ENCODE measurements around the gene ZNF750. TPM values are rescaled to one million over a fixed set of nuclear protein-coding genes. Genes with fewer than 3 reads are reported as not detected.

The ZNF750 gene
- total and polyA plus RNA-seq, 2 experiments from 2014 or later = 0.13 to 0.17 TPM

DNA sequence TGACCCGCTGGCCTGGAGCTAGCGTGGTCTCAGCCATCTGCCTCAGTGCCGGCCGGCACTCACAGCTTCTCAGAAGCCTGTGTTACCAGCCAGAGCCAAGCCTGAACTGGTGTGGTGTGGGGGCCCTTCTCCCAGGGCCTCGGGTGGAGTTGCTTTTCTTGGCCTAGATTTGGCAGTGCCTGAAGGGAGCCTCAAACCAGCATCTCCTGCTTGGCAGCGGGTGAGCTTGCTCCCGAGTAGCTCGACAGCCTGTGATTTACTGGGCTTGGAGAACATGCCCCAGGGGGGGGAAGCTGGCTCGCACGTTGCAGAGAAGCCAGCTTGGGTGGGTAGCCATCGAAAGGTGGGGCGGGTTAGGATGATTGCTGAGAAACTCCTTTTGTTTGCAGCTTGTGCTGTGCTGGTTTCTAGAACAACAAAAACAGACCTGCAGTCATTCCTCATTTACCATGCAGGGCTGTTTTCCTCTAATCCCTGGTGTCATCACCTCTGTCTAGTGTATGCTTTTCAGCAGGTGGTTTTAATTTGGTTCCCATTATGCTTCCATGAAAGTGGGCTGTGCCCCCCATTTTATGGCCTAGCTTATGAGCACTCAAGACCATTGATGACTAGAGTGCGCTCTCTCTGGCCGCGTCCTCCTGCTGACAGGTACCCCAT is 45.7 kb downstream of the ZNF750 start:
- H3K36me3 ChIP-seq (ENCODE audit: insufficient read depth) = 0 out of 2 replicates have a peak, but pooled peaks cover 6% of the 10 kb centered on the region
- Mint-ChIP-seq H3K27ac (no peak overlapping the region), H3K4me1 (peaks cover 3% of the 10 kb centered on the region; the same call in 2 of the 3 replicates), H3K9me3 (no peaks in the 10 kb centered on the region; the same call in 2 of the 3 replicates), H3K36me3 (ENCODE audit: low read depth) (peaks cover 34% of the 10 kb centered on the region), H3K4me3 (no peak overlapping the region), H3K27me3 (ENCODE audit: insufficient read depth, low read depth, poor library complexity) (peaks cover 7% of the 10 kb centered on the region)
- ATAC-seq = no peak
- no peak overlapping the region for H3K4me2 ChIP-seq
- no peak for TF ChIP-seq ZNF331 (CRISPR knock-in tag; IDR thresholded peaks at IDR 0.05; ENCODE audit: low read depth)
- TF ChIP-seq JUNB (IDR thresholded peaks at IDR 0.05; ENCODE audit: unreplicated experiment) = no peak
- TF ChIP-seq EZH2 (IDR thresholded peaks at IDR 0.05; ENCODE audit: low read depth, unreplicated experiment) = no peak
- no peak for TF ChIP-seq POLR2AphosphoS5 (IDR thresholded peaks at IDR 0.05; ENCODE audit: low read depth)
- no peak for TF ChIP-seq STAT1 (IDR thresholded peaks at IDR 0.05; ENCODE audit: unreplicated experiment)
- TF ChIP-seq NANOG (IDR thresholded peaks at IDR 0.05; ENCODE audit: borderline replicate concordance) = no peak
- TF ChIP-seq ZNF114 (CRISPR knock-in tag; IDR thresholded peaks at IDR 0.05) = no peak
- TF ChIP-seq EZH2phosphoT487 (IDR thresholded peaks at IDR 0.05; ENCODE audit: unreplicated experiment) = no peak
- TF ChIP-seq, protein P1, sequence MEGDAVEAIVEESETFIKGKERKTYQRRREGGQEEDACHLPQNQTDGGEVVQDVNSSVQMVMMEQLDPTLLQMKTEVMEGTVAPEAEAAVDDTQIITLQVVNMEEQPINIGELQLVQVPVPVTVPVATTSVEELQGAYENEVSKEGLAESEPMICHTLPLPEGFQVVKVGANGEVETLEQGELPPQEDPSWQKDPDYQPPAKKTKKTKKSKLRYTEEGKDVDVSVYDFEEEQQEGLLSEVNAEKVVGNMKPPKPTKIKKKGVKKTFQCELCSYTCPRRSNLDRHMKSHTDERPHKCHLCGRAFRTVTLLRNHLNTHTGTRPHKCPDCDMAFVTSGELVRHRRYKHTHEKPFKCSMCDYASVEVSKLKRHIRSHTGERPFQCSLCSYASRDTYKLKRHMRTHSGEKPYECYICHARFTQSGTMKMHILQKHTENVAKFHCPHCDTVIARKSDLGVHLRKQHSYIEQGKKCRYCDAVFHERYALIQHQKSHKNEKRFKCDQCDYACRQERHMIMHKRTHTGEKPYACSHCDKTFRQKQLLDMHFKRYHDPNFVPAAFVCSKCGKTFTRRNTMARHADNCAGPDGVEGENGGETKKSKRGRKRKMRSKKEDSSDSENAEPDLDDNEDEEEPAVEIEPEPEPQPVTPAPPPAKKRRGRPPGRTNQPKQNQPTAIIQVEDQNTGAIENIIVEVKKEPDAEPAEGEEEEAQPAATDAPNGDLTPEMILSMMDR (conservative IDR thresholded peaks at IDR 0.05; ENCODE audit: low read depth in 2 of 2) = no peak
- TF ChIP-seq, protein P2, sequence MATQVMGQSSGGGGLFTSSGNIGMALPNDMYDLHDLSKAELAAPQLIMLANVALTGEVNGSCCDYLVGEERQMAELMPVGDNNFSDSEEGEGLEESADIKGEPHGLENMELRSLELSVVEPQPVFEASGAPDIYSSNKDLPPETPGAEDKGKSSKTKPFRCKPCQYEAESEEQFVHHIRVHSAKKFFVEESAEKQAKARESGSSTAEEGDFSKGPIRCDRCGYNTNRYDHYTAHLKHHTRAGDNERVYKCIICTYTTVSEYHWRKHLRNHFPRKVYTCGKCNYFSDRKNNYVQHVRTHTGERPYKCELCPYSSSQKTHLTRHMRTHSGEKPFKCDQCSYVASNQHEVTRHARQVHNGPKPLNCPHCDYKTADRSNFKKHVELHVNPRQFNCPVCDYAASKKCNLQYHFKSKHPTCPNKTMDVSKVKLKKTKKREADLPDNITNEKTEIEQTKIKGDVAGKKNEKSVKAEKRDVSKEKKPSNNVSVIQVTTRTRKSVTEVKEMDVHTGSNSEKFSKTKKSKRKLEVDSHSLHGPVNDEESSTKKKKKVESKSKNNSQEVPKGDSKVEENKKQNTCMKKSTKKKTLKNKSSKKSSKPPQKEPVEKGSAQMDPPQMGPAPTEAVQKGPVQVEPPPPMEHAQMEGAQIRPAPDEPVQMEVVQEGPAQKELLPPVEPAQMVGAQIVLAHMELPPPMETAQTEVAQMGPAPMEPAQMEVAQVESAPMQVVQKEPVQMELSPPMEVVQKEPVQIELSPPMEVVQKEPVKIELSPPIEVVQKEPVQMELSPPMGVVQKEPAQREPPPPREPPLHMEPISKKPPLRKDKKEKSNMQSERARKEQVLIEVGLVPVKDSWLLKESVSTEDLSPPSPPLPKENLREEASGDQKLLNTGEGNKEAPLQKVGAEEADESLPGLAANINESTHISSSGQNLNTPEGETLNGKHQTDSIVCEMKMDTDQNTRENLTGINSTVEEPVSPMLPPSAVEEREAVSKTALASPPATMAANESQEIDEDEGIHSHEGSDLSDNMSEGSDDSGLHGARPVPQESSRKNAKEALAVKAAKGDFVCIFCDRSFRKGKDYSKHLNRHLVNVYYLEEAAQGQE (IDR thresholded peaks at IDR 0.05; ENCODE audit: unreplicated experiment) = no peak
- TF ChIP-seq, protein P3, sequence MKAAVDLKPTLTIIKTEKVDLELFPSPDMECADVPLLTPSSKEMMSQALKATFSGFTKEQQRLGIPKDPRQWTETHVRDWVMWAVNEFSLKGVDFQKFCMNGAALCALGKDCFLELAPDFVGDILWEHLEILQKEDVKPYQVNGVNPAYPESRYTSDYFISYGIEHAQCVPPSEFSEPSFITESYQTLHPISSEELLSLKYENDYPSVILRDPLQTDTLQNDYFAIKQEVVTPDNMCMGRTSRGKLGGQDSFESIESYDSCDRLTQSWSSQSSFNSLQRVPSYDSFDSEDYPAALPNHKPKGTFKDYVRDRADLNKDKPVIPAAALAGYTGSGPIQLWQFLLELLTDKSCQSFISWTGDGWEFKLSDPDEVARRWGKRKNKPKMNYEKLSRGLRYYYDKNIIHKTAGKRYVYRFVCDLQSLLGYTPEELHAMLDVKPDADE (IDR thresholded peaks at IDR 0.05) = no peak
- TF ChIP-seq CREB1 (CRISPR knock-in tag; IDR thresholded peaks at IDR 0.05; ENCODE audit: low read depth) = no peak
- TF ChIP-seq, protein P4, sequence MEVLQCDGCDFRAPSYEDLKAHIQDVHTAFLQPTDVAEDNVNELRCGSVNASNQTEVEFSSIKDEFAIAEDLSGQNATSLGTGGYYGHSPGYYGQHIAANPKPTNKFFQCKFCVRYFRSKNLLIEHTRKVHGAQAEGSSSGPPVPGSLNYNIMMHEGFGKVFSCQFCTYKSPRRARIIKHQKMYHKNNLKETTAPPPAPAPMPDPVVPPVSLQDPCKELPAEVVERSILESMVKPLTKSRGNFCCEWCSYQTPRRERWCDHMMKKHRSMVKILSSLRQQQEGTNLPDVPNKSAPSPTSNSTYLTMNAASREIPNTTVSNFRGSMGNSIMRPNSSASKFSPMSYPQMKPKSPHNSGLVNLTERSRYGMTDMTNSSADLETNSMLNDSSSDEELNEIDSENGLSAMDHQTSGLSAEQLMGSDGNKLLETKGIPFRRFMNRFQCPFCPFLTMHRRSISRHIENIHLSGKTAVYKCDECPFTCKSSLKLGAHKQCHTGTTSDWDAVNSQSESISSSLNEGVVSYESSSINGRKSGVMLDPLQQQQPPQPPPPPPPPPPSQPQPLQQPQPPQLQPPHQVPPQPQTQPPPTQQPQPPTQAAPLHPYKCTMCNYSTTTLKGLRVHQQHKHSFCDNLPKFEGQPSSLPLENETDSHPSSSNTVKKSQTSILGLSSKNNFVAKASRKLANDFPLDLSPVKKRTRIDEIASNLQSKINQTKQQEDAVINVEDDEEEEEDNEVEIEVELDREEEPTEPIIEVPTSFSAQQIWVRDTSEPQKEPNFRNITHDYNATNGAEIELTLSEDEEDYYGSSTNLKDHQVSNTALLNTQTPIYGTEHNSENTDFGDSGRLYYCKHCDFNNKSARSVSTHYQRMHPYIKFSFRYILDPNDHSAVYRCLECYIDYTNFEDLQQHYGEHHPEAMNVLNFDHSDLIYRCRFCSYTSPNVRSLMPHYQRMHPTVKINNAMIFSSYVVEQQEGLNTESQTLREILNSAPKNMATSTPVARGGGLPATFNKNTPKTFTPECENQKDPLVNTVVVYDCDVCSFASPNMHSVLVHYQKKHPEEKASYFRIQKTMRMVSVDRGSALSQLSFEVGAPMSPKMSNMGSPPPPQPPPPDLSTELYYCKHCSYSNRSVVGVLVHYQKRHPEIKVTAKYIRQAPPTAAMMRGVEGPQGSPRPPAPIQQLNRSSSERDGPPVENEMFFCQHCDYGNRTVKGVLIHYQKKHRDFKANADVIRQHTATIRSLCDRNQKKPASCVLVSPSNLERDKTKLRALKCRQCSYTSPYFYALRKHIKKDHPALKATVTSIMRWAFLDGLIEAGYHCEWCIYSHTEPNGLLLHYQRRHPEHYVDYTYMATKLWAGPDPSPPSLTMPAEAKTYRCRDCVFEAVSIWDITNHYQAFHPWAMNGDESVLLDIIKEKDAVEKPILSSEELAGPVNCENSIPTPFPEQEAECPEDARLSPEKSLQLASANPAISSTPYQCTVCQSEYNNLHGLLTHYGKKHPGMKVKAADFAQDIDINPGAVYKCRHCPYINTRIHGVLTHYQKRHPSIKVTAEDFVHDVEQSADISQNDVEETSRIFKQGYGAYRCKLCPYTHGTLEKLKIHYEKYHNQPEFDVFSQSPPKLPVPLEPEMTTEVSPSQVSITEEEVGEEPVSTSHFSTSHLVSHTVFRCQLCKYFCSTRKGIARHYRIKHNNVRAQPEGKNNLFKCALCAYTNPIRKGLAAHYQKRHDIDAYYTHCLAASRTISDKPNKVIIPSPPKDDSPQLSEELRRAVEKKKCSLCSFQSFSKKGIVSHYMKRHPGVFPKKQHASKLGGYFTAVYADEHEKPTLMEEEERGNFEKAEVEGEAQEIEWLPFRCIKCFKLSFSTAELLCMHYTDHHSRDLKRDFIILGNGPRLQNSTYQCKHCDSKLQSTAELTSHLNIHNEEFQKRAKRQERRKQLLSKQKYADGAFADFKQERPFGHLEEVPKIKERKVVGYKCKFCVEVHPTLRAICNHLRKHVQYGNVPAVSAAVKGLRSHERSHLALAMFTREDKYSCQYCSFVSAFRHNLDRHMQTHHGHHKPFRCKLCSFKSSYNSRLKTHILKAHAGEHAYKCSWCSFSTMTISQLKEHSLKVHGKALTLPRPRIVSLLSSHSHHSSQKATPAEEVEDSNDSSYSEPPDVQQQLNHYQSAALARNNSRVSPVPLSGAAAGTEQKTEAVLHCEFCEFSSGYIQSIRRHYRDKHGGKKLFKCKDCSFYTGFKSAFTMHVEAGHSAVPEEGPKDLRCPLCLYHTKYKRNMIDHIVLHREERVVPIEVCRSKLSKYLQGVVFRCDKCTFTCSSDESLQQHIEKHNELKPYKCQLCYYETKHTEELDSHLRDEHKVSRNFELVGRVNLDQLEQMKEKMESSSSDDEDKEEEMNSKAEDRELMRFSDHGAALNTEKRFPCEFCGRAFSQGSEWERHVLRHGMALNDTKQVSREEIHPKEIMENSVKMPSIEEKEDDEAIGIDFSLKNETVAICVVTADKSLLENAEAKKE (CRISPR knock-in tag; IDR thresholded peaks at IDR 0.05) = no peak
- H3K27me3 ChIP-seq (ENCODE audit: insufficient read depth) = no peaks in the 10 kb centered on the region
- peaks cover 76% of the 10 kb centered on the region for H3K79me2 ChIP-seq (replicated peaks; ENCODE audit: insufficient read depth)
- no peaks in the 10 kb centered on the region for H3F3A ChIP-seq (replicated peaks; ENCODE audit: low read depth)
- H3K4me1 ChIP-seq (ENCODE audit: insufficient read depth) = no peaks in the 10 kb centered on the region
- H2AFZ ChIP-seq = no peak overlapping the region
- peaks cover 9% of the 10 kb centered on the region for H4K20me1 ChIP-seq (replicated peaks; ENCODE audit: insufficient read depth)
- no peak overlapping the region for H3K4me3 ChIP-seq
- H3K9me2 ChIP-seq (ENCODE audit: insufficient read depth) = no peaks in the 10 kb centered on the region
- H3K27ac ChIP-seq (ENCODE audit: low read depth) = peak overlapping the region; percentile 14; the same call in 1 of the 2 replicates
- DNase-seq (ENCODE audit: low spot score) = no peak

Data from GM23338 (cell line).